Measurements from ENCODE around the gene DNTT. TPM values are rescaled to one million over a fixed set of nuclear protein-coding genes. Genes with fewer than 3 reads are reported as not detected.
"Not testable (repeated sequence)": the region's sequence is repeated elsewhere in the genome, so short reads cannot be mapped to it uniquely, and the experiment has no call there.

Gene DNTT
- total RNA-seq, 1 experiment from 2014 or later, result 0.30 TPM

GRCh38 chr10:96297486-96297885 is 6.7 kb upstream of the DNTT start:
- in situ Hi-C loops (cut with HindIII; ENCODE audit: low pct_unique_long_range_greater_than_20kb, low sequenced_read_pairs), result no loop called here

DNA sequence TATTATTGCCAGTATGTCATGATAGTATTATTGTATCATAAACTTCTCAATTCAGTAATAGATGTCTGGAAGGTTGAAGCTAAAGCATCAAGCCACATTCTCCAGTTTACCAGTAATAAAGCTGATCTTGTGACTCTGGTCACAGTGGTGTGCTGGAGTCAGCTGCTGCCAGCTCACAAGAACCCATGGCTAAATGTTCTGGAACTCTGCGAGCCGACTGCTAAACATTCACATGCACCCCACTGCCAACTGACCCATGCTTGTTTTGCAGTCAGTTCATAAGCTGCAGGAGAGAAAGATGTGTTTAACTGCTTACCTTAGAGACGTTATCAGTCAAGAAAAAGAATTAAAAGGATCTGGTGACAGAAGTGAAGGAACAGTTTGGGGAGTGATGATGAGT is 5.9 kb upstream of the DNTT start:
- DNase-seq (ENCODE audit: low read depth), result no peak
- in situ Hi-C loops (cut with HindIII; ENCODE audit: low pct_unique_long_range_greater_than_20kb, low sequenced_read_pairs), result no loop called here

More at GRCh38 chr10:96297486-96297885, 6.7 kb upstream of the DNTT start:
- DNase-seq (ENCODE audit: low read depth), result no peak

- in situ Hi-C loops (cut with HindIII; ENCODE audit: low pct_unique_long_range_greater_than_20kb, low sequenced_read_pairs), result no loop called here
- DNase-seq (ENCODE audit: low read depth), result no peak
These were observed 4.9 kb upstream of the DNTT start for GRCh38 chr10:96299383-96299782.

GRCh38 chr10:96301616-96302015 is 2.6 kb upstream of the DNTT start:
- in situ Hi-C loops (cut with HindIII; ENCODE audit: low pct_unique_long_range_greater_than_20kb, low sequenced_read_pairs), result no loop called here
- DNase-seq (ENCODE audit: low read depth), result no peak

GRCh38 chr10:96305019-96305418 is 785 bp downstream of the DNTT start:
- DNase-seq (ENCODE audit: low read depth), result no peak
- in situ Hi-C loops (cut with HindIII; ENCODE audit: low pct_unique_long_range_greater_than_20kb, low sequenced_read_pairs), result no loop called here

DNA sequence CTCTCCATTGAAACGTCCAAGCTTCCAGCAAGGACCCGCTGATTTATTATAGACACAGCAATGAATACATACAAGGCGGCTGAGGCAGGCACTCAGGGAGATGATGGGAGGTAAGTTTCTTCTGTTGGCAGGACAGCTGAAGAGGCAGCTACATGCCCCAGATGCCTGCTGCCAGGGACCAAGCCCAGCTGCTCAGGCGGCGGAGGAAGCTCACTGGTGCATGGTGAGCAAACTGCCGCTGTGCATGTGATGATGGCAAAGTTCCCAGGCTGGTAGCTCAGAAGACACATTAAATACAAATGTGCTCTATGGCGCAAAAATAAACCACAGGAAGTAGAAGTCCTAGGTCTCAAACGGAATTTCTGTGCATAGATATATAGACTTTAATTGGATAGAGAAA is 2.3 kb downstream of the DNTT start:
- in situ Hi-C loops (cut with HindIII; ENCODE audit: low pct_unique_long_range_greater_than_20kb, low sequenced_read_pairs), result no loop called here
- peak; percentile 33 for DNase-seq (ENCODE audit: low read depth)

DNA sequence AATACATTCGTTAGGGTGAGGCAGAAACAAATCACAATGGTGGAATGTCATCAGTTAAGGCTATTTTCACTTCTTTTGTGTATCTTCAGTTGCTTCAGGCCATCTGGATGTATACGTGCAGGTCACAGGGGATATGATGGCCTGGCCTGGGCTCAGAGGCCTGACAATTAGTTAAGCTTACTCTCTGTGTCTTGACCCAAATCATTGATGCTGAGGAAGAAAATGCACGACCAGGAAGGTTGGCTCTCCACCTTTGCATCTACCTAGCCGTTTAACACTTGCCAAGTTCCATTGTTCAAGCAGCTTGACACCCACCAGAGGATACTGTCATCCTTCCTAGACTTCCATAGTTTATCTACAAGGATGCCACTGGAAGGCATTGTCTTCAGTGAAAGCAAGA is 4.6 kb downstream of the DNTT start:
- in situ Hi-C loops (cut with HindIII; ENCODE audit: low pct_unique_long_range_greater_than_20kb, low sequenced_read_pairs); DNase-seq (ENCODE audit: low read depth): not testable (repeated sequence)

- in situ Hi-C loops (cut with HindIII; ENCODE audit: low pct_unique_long_range_greater_than_20kb, low sequenced_read_pairs), result no loop called here
- DNase-seq (ENCODE audit: low read depth), result no peak
These were observed 5.5 kb downstream of the DNTT start for GRCh38 chr10:96309628-96310320.

GRCh38 chr10:96310321-96310669 is 6.1 kb downstream of the DNTT start:
- in situ Hi-C loops (cut with HindIII; ENCODE audit: low pct_unique_long_range_greater_than_20kb, low sequenced_read_pairs), result no loop called here

GRCh38 chr10:96311180-96311715 is 7.0 kb downstream of the DNTT start:
- no peak for DNase-seq (ENCODE audit: low read depth)
- in situ Hi-C loops (cut with HindIII; ENCODE audit: low pct_unique_long_range_greater_than_20kb, low sequenced_read_pairs), result no loop called here

More at GRCh38 chr10:96310321-96310669, 6.1 kb downstream of the DNTT start:
- no peak for DNase-seq (ENCODE audit: low read depth)

DNA sequence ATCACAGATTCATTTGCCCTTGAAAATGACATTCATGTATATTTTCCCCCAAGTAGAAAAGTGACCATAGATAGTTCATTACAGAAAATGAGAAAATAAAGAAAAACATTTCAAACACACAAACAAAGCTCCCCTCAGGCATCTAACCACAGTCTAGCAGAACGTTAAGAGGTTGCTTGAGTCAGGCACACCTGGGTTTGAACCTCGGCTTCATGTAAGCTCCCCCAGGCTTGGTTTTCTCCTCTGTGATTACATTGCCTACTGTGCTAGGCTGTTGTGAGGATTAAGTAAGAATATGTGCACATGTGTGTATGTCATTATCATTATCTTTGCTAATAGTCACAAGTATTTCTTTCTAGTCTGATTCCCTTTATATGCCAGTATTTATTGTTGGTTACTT is 9.1 kb downstream of the DNTT start:
- in situ Hi-C loops (cut with HindIII; ENCODE audit: low pct_unique_long_range_greater_than_20kb, low sequenced_read_pairs), result no loop called here

GRCh38 chr10:96317067-96317833 is 13.0 kb downstream of the DNTT start:
- no peak for DNase-seq (ENCODE audit: low read depth)
- in situ Hi-C loops (cut with HindIII; ENCODE audit: low pct_unique_long_range_greater_than_20kb, low sequenced_read_pairs), result no loop called here

More for the DNA sequence above, 9.1 kb downstream of the DNTT start:
- no peak for DNase-seq (ENCODE audit: low read depth)

GRCh38 chr10:96319754-96320474 is 15.7 kb downstream of the DNTT start:
- peak; percentile 64 for DNase-seq (ENCODE audit: low read depth)

DNA sequence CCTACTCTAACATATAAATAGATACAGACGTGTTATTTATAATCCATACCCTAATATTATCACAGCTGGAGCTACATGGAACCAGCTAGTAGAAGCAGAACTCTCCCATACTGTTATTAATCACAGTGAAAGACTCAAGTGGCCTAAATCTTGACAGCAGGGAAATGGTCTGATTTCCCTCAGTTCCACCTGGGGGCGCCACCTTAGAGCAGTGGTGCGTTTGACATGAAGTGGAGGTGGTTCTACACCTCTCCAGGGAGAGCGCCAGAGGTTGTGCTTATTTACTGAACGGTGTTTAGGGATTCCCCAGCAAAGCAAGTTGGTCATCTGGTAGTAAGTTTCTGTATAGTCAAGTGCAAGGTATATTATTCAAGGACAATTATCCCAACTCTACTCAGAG is 17.6 kb downstream of the DNTT start:
- in situ Hi-C loops (cut with HindIII; ENCODE audit: low pct_unique_long_range_greater_than_20kb, low sequenced_read_pairs), result no loop called here
- no peak for DNase-seq (ENCODE audit: low read depth)

More at GRCh38 chr10:96319754-96320474, 15.7 kb downstream of the DNTT start:
- in situ Hi-C loops (cut with HindIII; ENCODE audit: low pct_unique_long_range_greater_than_20kb, low sequenced_read_pairs), result no loop called here

GRCh38 chr10:96322275-96322674 is 18.0 kb downstream of the DNTT start:
- in situ Hi-C loops (cut with HindIII; ENCODE audit: low pct_unique_long_range_greater_than_20kb, low sequenced_read_pairs), result no loop called here
- no peak for DNase-seq (ENCODE audit: low read depth)

DNA sequence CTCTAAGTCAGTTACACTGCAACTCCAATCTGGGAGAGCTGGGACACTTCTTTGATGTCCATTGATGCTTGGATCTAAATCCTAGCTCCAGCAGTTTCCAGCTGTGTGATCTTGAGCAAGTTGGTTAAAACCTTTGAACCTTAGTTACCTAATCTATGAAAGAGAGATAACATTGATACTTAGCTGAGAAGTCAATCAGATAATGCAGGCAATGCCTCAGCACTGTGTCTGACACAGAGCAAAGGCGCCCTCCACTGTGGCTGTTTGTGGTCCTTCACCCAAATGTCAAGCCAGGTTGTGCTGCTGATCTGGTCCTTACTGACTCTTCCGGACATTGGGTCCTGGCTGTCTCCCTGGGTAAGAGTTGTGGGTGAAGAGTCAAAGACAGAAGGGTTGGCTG is 20.2 kb downstream of the DNTT start:
- DNase-seq (ENCODE audit: low read depth), result no peak
- in situ Hi-C loops (cut with HindIII; ENCODE audit: low pct_unique_long_range_greater_than_20kb, low sequenced_read_pairs), result no loop called here

GRCh38 chr10:96325719-96326373 is 21.6 kb downstream of the DNTT start:
- in situ Hi-C loops (cut with HindIII; ENCODE audit: low pct_unique_long_range_greater_than_20kb, low sequenced_read_pairs), result no loop called here
- DNase-seq (ENCODE audit: low read depth), result no peak

GRCh38 chr10:96327462-96327861 is 23.2 kb downstream of the DNTT start:
- in situ Hi-C loops (cut with HindIII; ENCODE audit: low pct_unique_long_range_greater_than_20kb, low sequenced_read_pairs), result no loop called here
- no peak for DNase-seq (ENCODE audit: low read depth)

Measured in Caki2 (cell line).